GM19193 (cell line): Measurements from ENCODE around the gene HOXD10.

Experiments used
- POLR2A ChIP-seq: IDR thresholded peaks from 4 replicates; pipeline ENCODE4 v1.6.1; 2011; ENCODE audit not compliant: insufficient read depth, insufficient read length; ENCODE audit errors: extremely low read depth

HOXD10 gene

GRCh38 chr2:176117823-176118371 lies 1.3 kb downstream of the HOXD10 start:
- TF ChIP-seq POLR2A, result no peak

- no peak for TF ChIP-seq POLR2A
Observed at GRCh38 chr2:176118601-176119339, 2.2 kb downstream of the HOXD10 start.

DNA sequence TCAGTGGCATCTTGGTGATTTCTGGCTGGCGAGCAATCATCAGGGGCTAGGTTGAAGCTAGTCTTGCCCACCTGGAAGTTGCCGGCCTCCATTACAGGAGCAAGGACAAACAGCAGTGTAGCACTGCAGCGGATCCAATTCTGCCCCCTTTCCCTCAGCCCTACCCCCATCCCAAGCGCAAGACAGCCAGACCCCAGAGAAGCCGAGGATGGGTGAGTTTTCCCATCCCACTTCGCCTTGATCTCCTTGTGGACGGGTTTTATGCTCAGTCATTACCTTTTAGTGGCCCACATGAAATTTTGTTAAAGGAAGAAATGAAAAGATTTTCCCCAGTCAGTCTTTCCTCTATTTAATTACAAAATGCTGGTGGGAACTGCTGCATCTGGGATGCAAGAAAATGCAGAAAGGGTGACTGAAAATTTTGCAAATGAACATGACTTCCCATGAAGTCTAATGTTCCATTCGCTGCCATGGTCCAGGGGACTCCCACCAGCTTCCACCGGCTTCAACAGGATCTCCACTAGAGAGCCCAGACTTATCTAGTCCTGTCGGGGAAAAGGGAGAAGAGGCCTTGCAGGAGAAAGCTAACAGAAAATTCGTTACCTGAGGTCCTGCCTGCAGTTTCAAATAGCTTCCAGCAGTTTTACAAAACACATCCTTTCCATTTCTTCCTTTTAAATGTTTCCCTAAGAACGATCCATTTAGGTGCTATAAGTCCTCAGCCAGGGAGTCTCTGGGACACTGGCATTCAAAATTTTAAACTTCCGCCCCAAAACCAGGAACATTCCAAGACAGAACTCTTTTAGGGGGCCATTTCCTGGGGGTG lies 4.0 kb downstream of the HOXD10 start:
- no peak for TF ChIP-seq POLR2A

- TF ChIP-seq POLR2A, result no peak
Observed at GRCh38 chr2:176121190-176122051, 4.8 kb downstream of the HOXD10 start.

DNA sequence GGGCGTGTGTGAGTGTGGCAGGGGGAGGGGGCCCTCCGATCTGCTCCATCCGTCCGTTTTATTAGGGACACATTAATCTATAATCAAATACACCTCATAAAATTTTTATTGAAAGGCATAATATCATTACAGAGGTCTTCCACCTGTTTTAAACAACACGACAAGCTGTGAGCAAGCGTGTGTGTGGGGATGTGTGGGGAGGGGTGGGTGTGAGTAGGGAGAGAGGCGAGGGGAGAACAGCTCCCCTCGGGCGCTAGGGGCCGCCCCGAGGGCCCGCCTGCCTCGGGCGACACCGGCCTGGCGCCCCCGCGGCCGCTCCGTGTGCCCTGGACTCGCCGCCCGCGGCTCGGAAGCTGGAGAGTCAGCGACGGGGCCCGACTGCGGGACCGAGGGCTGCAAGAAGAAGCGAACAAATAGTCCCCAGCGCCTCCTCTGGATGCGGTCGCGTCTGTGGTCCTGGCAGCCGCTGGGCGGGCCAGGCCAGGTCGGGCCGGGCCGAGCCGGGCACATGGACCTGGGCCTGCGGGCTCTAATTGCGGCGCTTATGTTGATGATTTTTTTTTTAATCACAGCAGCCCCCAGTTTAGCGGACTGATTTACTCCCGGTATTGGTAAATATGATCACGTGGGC lies 5.6 kb downstream of the HOXD10 start:
- no peak for TF ChIP-seq POLR2A

DNA sequence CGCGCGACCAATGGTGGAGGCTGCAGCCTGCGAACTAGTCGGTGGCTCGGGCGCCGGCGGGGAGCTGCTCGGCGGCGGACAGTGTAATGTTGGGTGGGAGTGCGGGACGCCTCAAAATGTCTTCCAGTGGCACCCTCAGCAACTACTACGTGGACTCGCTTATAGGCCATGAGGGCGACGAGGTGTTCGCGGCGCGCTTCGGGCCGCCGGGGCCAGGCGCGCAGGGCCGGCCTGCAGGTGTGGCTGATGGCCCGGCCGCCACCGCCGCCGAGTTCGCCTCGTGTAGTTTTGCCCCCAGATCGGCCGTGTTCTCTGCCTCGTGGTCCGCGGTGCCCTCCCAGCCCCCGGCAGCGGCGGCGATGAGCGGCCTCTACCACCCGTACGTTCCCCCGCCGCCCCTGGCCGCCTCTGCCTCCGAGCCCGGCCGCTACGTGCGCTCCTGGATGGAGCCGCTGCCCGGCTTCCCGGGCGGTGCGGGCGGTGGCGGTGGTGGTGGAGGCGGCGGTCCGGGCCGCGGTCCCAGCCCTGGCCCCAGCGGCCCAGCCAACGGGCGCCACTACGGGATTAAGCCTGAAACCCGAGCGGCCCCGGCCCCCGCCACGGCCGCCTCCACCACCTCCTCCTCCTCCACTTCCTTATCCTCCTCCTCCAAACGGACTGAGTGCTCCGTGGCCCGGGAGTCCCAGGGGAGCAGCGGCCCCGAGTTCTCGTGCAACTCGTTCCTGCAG lies 6.3 kb downstream of the HOXD10 start, which contains the start of gene HOXD9:
Gene HOXD9 (plus strand): TSS at position 37 of the 728 bp plus-strand sequence. CDS start 50 bp downstream, at position 87.
- TF ChIP-seq POLR2A, result no peak

- no peak for TF ChIP-seq POLR2A
Observed at GRCh38 chr2:176123411-176124109, 7.0 kb downstream of the HOXD10 start.

DNA sequence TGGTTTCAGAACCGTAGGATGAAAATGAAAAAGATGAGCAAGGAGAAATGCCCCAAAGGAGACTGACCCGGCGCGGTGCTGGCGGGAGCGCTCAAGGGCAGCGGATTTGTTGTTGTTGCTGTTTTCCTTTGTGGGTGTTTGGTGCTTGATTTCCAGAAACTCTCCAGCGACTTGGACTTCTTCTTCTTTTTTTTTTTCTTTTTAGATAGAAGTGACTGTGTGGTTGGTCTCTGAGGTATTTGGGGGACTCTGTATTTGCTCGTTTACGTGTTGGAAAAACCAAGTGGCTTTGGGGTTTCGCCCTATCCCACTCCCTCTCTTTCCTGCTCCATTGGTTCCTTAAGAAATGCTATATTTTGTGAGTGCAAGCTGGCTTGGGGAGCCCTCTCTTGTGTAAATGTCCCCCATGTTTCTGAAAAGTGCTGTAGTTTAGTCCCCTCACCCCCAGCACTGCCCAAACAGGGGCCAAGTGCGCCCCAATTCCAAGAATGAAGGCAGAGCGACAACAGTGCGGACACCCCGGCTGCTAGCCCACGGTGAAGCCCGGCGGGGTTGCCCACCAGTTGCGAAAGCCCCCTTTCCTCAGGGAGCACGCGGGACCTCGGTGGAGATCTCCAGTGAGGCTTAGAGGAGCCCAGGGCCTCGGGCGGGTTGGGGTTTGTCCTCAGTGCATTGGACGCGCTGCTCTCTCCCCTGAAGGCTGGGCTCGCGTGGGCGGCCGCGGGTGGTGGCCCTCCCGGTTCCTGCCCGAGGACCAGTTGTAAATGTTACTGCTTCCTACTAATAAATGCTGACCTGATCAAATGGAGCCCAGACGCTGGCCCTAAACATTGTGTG lies 7.8 kb downstream of the HOXD10 start:
- no peak for TF ChIP-seq POLR2A

DNA sequence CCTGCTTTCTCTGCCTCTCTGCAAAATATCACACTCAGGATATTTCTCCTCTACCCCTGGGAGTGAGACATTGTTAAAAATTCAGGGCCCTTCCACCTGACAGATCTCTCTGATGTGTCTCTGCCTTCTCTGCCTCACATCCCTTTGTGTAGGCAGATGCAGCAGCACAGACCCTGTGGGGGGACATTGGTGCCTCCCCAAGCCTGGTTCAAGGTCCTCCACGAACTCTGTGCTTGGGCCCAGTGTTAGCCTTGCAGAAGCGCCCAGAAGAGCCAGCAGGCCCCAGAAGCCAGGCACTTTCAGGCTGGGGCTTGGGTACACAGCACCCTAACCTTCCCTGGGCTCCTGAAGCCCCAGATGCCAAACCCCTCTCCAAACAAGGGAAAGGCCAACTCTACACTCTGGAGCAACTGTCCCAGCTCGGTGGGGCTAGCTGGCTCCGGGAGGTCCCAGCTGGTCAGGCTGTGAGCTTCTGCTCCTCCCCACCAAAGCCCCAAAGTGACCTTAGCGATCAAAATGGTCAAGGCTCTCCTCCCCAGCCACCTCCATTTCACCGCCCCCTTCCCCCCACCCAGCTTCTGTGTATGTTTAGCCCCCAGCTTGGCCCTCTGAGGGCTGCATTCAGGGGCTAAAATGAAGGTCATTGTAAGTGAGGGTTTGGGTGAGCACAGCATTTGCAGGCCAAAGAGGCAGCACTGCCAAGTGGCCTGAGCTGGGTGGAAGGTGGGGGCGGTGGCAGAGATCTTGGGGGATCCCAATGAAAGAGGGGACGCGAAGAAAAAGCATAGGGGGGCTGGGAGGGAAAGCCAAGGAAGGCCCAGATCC lies 8.6 kb downstream of the HOXD10 start:
- no peak for TF ChIP-seq POLR2A

DNA sequence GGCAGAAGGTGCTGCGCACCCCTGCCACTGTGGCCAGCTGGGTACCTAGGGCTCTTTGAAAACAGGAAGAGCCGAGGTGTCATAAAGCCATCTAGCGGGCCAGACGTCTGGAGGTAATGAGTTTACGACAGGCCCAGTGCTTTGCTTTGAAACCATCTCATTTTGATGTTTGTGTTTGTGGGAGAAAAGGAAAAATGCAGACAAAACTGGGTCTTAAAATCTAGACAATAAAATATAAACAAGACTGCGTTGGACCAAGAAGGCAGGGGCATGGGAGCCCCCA lies 9.1 kb downstream of the HOXD10 start:
- TF ChIP-seq POLR2A, result no peak

- TF ChIP-seq POLR2A, result no peak
Observed at GRCh38 chr2:176126929-176127773, 10.6 kb downstream of the HOXD10 start.

DNA sequence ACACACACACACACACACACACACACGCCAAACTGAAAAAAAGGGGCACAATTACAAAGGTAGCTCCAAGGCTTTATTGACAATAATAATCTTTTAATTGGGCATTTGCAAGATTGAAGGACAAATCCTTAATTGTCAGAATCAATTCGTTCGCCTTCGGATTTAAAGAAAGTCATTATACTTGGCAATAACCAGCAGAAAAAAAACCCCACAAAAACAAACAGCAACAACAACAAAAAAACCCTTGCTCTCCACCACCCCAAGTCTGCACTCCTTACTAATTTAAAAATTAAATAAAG lies 11.1 kb downstream of the HOXD10 start:
- no peak for TF ChIP-seq POLR2A
